B cell (primary cell): Measurements from ENCODE around the gene TUBA1A. TPM values are rescaled to one million over a fixed set of nuclear protein-coding genes. Genes with fewer than 3 reads are reported as not detected.
"Not testable (repeated sequence)": the region's sequence is repeated elsewhere in the genome, so short reads cannot be mapped to it uniquely, and the experiment has no call there.

Source experiments
- ATAC-seq: fragments of 200-7000 bp; cut with Tn5 transposase; one replicate; pipeline ENCODE4 v1.10.0; 2021; ENCODE audit warnings: low read depth, mild to moderate bottlenecking, moderate number of reproducible peaks, moderate library complexity
- CTCF ChIA-PET: fragments of 350-600 bp; sonication (Branson Sonifier 250); formaldehyde crosslinking; loops from one replicate; lab custom pipeline; 2021; ENCODE audit warnings: antibody characterized with exemption, inconsistent platforms; lab: Charles Lee
- POLR2A ChIA-PET: fragments of 350-600 bp; sonication (Branson Sonifier 250); formaldehyde crosslinking; loops from one replicate; lab custom pipeline; 2021; ENCODE audit warnings: antibody characterized with exemption; lab: Charles Lee
- DNase-seq: peaks from one replicate; pipeline ENCODE4 v3.0.0; 2013
- H2AFZ ChIP-seq: 2 replicates; pipeline ENCODE4 v1.6.1; 2012; ENCODE audit warnings: mild to moderate bottlenecking, low read depth, low read length; ENCODE audit not compliant: insufficient read depth, poor library complexity, severe bottlenecking
- H3K27ac ChIP-seq, 2 donors: 1 replicate in 1 of 2; 2 replicates in 1 of 2; pipeline ENCODE4 v1.5.1; 2012 to 2013; ENCODE audit warnings: low read length in 2 of 2, mild to moderate bottlenecking in 2 of 2, moderate library complexity in 1 of 2
- H3K27me3 ChIP-seq, 4 experiments: fragments of 200-600 bp in 1 of 4; sonication (generic) in 1 of 4; replicated peaks in 1 of 4; 1 replicate in 2 of 4; 2 replicates in 2 of 4; pipeline versions ENCODE4 v1.6.1 to v1.7.0; 2013 to 2016; ENCODE audit warnings: low read length in 3 of 4, mild to moderate bottlenecking in 2 of 4, mixed read lengths in 1 of 4, moderate library complexity in 1 of 4; ENCODE audit not compliant: insufficient read depth in 4 of 4, control insufficient read depth in 3 of 4; ENCODE audit errors: control extremely low read depth in 1 of 4
- H3K36me3 ChIP-seq, 2 experiments: replicated peaks in 1 of 2; 1 replicate in 1 of 2; 2 replicates in 1 of 2; pipeline versions ENCODE4 v1.6.1 to v1.7.1; 2013; ENCODE audit warnings: low read length in 1 of 2; ENCODE audit not compliant: insufficient read depth in 2 of 2, control insufficient read depth in 1 of 2; ENCODE audit errors: control extremely low read depth in 1 of 2, extremely low read depth in 1 of 2
- H3K4me1 ChIP-seq, 2 donors: fragments of 200-600 bp in 1 of 2; sonication (generic) in 1 of 2; 1 replicate in 1 of 2; 2 replicates in 1 of 2; pipeline versions ENCODE4 v1.5.1 to v1.6.1; 2013 to 2017; ENCODE audit warnings: low read length in 2 of 2; ENCODE audit not compliant: control insufficient read depth in 2 of 2, insufficient read depth in 2 of 2
- H3K4me2 ChIP-seq: replicated peaks from 2 replicates; pipeline ENCODE3; 2012; ENCODE audit warnings: mild to moderate bottlenecking, low read depth, low read length; ENCODE audit not compliant: poor library complexity, severe bottlenecking
- H3K4me3 ChIP-seq, 5 experiments: fragments of 200-600 bp in 1 of 5; sonication (generic) in 1 of 5; 1 replicate in 3 of 5; 2 replicates in 2 of 5; pipeline versions ENCODE4 v1.5.1 to v1.7.0; 2011 to 2016; ENCODE audit warnings: low read length in 4 of 5, mild to moderate bottlenecking in 4 of 5, low read depth in 2 of 5, control low read depth in 1 of 5, moderate library complexity in 1 of 5; ENCODE audit not compliant: insufficient read depth in 1 of 5; ENCODE audit errors: control extremely low read depth in 1 of 5, extremely low read depth in 1 of 5
- H3K79me2 ChIP-seq: fragments of 200-600 bp; sonication (generic); one replicate; pipeline ENCODE4 v1.6.0; 2016; ENCODE audit warnings: low read length; ENCODE audit not compliant: control insufficient read depth, insufficient read depth
- H3K9ac ChIP-seq: fragments of 200-600 bp; sonication (generic); 2 replicates; pipeline ENCODE4 v1.6.1; 2017; ENCODE audit warnings: mild to moderate bottlenecking, low read length, moderate library complexity
- H3K9me3 ChIP-seq, 3 donors: one replicate each; pipeline versions ENCODE4 v1.6.1 to v1.7.1; 2013; ENCODE audit warnings: low read length in 2 of 3; ENCODE audit not compliant: control insufficient read depth in 2 of 3, insufficient read depth in 1 of 3; ENCODE audit errors: control extremely low read depth in 1 of 3
- H4K20me1 ChIP-seq: 2 replicates; pipeline ENCODE4 v1.6.0; 2012; ENCODE audit warnings: mild to moderate bottlenecking, low read length; ENCODE audit not compliant: insufficient read depth, control insufficient read depth, poor library complexity, severe bottlenecking
- H3K27ac Mint-ChIP-seq: one replicate; pipeline ENCODE4 v1.8.0; 2021; ENCODE audit warnings: mixed read lengths
- H3K27me3 Mint-ChIP-seq: one replicate; pipeline ENCODE4 v1.8.0; 2021; ENCODE audit warnings: mixed read lengths
- H3K4me1 Mint-ChIP-seq: one replicate; pipeline ENCODE4 v1.8.0; 2021; ENCODE audit warnings: mixed read lengths
- H3K4me3 Mint-ChIP-seq: one replicate; pipeline ENCODE4 v1.8.0; 2021; ENCODE audit warnings: mixed read lengths
- H3K9me3 Mint-ChIP-seq: one replicate; pipeline ENCODE4 v1.8.0; 2022; ENCODE audit warnings: mixed read lengths; ENCODE audit not compliant: insufficient read depth
- CTCF ChIP-seq: fragments of 200-600 bp; IDR thresholded peaks from one replicate; pipeline ENCODE4 v1.8.0; 2022; ENCODE audit warnings: antibody characterized with exemption, mild to moderate bottlenecking
- EZH2 ChIP-seq: IDR thresholded peaks from 2 replicates; pipeline ENCODE4 v1.6.1; 2012; ENCODE audit warnings: borderline replicate concordance, low read depth, mild to moderate bottlenecking, moderate library complexity, low read length; ENCODE audit not compliant: insufficient read depth, poor library complexity, severe bottlenecking
- WGBS: methylation state at CpG from one replicate; pipeline ENCODE4 v1.1.5; 2013; ENCODE audit warnings: missing lambda C conversion rate; ENCODE audit not compliant: insufficient coverage; 5-methylcytosine and 5-hydroxymethylcytosine counted together
- intact Hi-C: fragments of 100-400 bp; cut with micrococcal nuclease; formaldehyde crosslinking; loops from one replicate; pipeline ENCODE4 v1.10.0; 2022
- polyA plus RNA-seq: library from polyadenylated mRNA; depleted of rRNA; stranded (reverse); fragments of >200 nt; gene quantifications from 2 replicates; pipeline ENCODE4 v1.2.3, GENCODE V29; 2012
- total RNA-seq, 2 donors: library from RNA; stranded (reverse); fragments of 120-200 nt in 1 of 2; gene quantifications; 1 replicate in 1 of 2; 2 replicates in 1 of 2; pipeline versions ENCODE4 v1.2.3 to v1.2.4, GENCODE V29; 2013 to 2022

The TUBA1A gene
- total and polyA plus RNA-seq, 2 donors (not counting 1 experiment from before 2014, with no cell fraction given): 137 to 880 TPM

GRCh38 chr12:49165114-49165513 is 23.8 kb downstream of the TUBA1A start:
- no peak overlapping the region for H3K27ac ChIP-seq
- H3K4me3 Mint-ChIP-seq: no peak overlapping the region
- H4K20me1 ChIP-seq: no peaks in the 10 kb centered on the region
- H3K79me2 ChIP-seq: no peaks in the 10 kb centered on the region
- H3K9me3 Mint-ChIP-seq: no peaks in the 10 kb centered on the region
- peaks cover 15 to 17% of the 10 kb centered on the region in 2 donors for H3K4me1 ChIP-seq
- POLR2A ChIA-PET: no interaction called here
- peaks cover 20% of the 10 kb centered on the region for H3K4me1 Mint-ChIP-seq
- no peak for TF ChIP-seq CTCF
- TF ChIP-seq EZH2: no peak
- DNase-seq (no peak), ATAC-seq (no peak)
- no peaks in the 10 kb centered on the region for H3K9me3 ChIP-seq
- no peaks in the 10 kb centered on the region for H3K36me3 ChIP-seq
- H3K27me3 ChIP-seq: no peaks in the 10 kb centered on the region
- H3K27me3 Mint-ChIP-seq: no peaks in the 10 kb centered on the region
- H3K4me3 ChIP-seq: no peak overlapping the region
- 100% methylated on average over 1 of the region's 2 CpGs for WGBS
- intact Hi-C loops: no loop called here
- CTCF ChIA-PET: no interaction called here
- no peak overlapping the region for H3K27ac Mint-ChIP-seq
- H3K4me2 ChIP-seq: no peak overlapping the region
- no peak overlapping the region for H3K9ac ChIP-seq
- H2AFZ ChIP-seq: no peak overlapping the region

GRCh38 chr12:49161901-49162300 is 27.0 kb downstream of the TUBA1A start:
- POLR2A ChIA-PET, CTCF ChIA-PET, H3K36me3 ChIP-seq, H3K4me3 ChIP-seq, H2AFZ ChIP-seq, DNase-seq, H3K27ac ChIP-seq, H3K27me3 Mint-ChIP-seq, H3K9me3 ChIP-seq, ATAC-seq, H3K79me2 ChIP-seq, H3K27ac Mint-ChIP-seq, H3K4me3 Mint-ChIP-seq, H3K27me3 ChIP-seq, H4K20me1 ChIP-seq, H3K9me3 Mint-ChIP-seq, H3K9ac ChIP-seq: not testable (repeated sequence)
- intact Hi-C loops: loop anchor here (2.0 kb wide), 4 partner anchors 27 to 73 kb away; partner anchors contain the start of genes LMBR1L, TUBA1A and TUBA1B
- no CpG with 5 or more reads among the region's 4 CpGs for WGBS
- peak overlapping the region; percentile 74 for H3K4me2 ChIP-seq
- H3K4me1 Mint-ChIP-seq: peaks cover 29% of the 10 kb centered on the region
- peaks cover 27 to 31% of the 10 kb centered on the region in 2 donors for H3K4me1 ChIP-seq
